Erythroblast (primary cell): ENCODE data around the gene RPLP1.

Source experiments
- GATA1 ChIP-seq: IDR thresholded peaks from 2 replicates; pipeline ENCODE4 v1.6.1; 2011; ENCODE audit warnings: low read depth, mild to moderate bottlenecking, control low read depth, low read length, moderate library complexity
- POLR2A ChIP-seq: IDR thresholded peaks from 2 replicates; pipeline ENCODE4 v1.6.1; 2011; ENCODE audit warnings: mild to moderate bottlenecking, low read length

GRCh38 chr15:69478259-69478781, 25.7 kb downstream of the RPLP1 start:
- TF ChIP-seq POLR2A (no peak), GATA1 (no peak)
